Panc1 (cell line): ENCODE data around the gene SYTL3. TPM values are rescaled to one million over a fixed set of nuclear protein-coding genes. Genes with fewer than 3 reads are reported as not detected.

Experiments
- ATAC-seq: fragments of 200-7000 bp; cut with Tn5 transposase; 2 replicates; pipeline ENCODE4 v1.9.1; 2020; ENCODE audit warnings: mild to moderate bottlenecking, moderate library complexity
- BruUV-seq: library from RNA; stranded (reverse); fragments of 400-500 nt; replicated peaks from 2 replicates; lab custom pipeline; 2021; lab: Mats Ljungman, UMichigan
- CTCF ChIA-PET: fragments of 300-600 bp; sonication (Branson Sonifier 250); formaldehyde crosslinking; loops from one replicate; lab custom pipeline; 2022; ENCODE audit warnings: antibody characterized with exemption; lab: Charles Lee
- POLR2A ChIA-PET: fragments of 300-600 bp; sonication (Branson Sonifier 250); formaldehyde crosslinking; loops from one replicate; lab custom pipeline; 2022; ENCODE audit warnings: antibody characterized with exemption; lab: Charles Lee
- DNase-seq: peaks from one replicate; pipeline ENCODE4 v3.0.0-alpha.2; 2010; ENCODE audit warnings: low read depth, low spot score
- H3K27ac ChIP-seq: 2 replicates; pipeline ENCODE4 v1.5.1; 2011; ENCODE audit warnings: mild to moderate bottlenecking, low read length, inconsistent platforms
- H3K27me3 ChIP-seq: fragments of 200-500 bp; sonication (Bioruptor generic); 2 replicates; pipeline ENCODE4 v1.6.0; 2014; ENCODE audit warnings: low read length, inconsistent platforms; ENCODE audit not compliant: control insufficient read depth, insufficient read depth
- H3K36me3 ChIP-seq: fragments of 200-500 bp; sonication (Bioruptor generic); 2 replicates; pipeline ENCODE4 v1.5.1; 2014; ENCODE audit warnings: inconsistent platforms, mild to moderate bottlenecking, low read length, moderate library complexity; ENCODE audit not compliant: control insufficient read depth, insufficient read depth
- H3K4me1 ChIP-seq: 2 replicates; pipeline ENCODE4 v1.5.1; 2011; ENCODE audit warnings: inconsistent platforms, mild to moderate bottlenecking, low read length, moderate library complexity; ENCODE audit not compliant: control insufficient read depth, insufficient read depth
- H3K4me3 ChIP-seq, 2 experiments: 2 replicates each; pipeline ENCODE4 v1.5.1; 2011 to 2012; ENCODE audit warnings: low read depth in 2 of 2, low read length in 2 of 2, mild to moderate bottlenecking in 2 of 2, inconsistent platforms in 1 of 2, moderate library complexity in 1 of 2
- H3K9me3 ChIP-seq: fragments of 200-500 bp; sonication (Bioruptor generic); 2 replicates; pipeline ENCODE4 v1.5.1; 2014; ENCODE audit warnings: low read depth, mild to moderate bottlenecking, inconsistent platforms, low read length, moderate library complexity; ENCODE audit not compliant: control insufficient read depth, insufficient read depth
- CTCF ChIP-seq: fragments of 450-650 bp; IDR thresholded peaks from 2 replicates; pipeline ENCODE4 v1.5.1; 2017; ENCODE audit warnings: mild to moderate bottlenecking
- POLR2AphosphoS5 ChIP-seq: IDR thresholded peaks from 2 replicates; pipeline ENCODE4 v1.6.1; 2012; ENCODE audit warnings: mild to moderate bottlenecking, low read depth, low read length, moderate library complexity
- REST ChIP-seq, 2 experiments: IDR thresholded peaks; 2 replicates each; pipeline ENCODE4 v1.6.1; 2011 to 2012; ENCODE audit warnings: low read depth in 2 of 2, control low read depth in 1 of 2, low read length in 1 of 2, mild to moderate bottlenecking in 1 of 2, moderate library complexity in 1 of 2; ENCODE audit not compliant: insufficient read depth in 1 of 2
- SIN3A ChIP-seq: IDR thresholded peaks from 2 replicates; pipeline ENCODE4 v1.6.1; 2012; ENCODE audit warnings: low read depth, mild to moderate bottlenecking, low read length, moderate library complexity, borderline replicate concordance; ENCODE audit not compliant: insufficient read depth
- TCF7L2 ChIP-seq: IDR thresholded peaks from 2 replicates; pipeline ENCODE4 v1.6.1; 2011; ENCODE audit warnings: mild to moderate bottlenecking, low read depth, low read length, inconsistent platforms
- in situ Hi-C: cut with HindIII; loops from 2 replicates; pipeline ENCODE4 v1.10.0; 2016; ENCODE audit warnings: low sequenced_read_pairs, low pct_unique_long_range_greater_than_20kb
- intact Hi-C: fragments of 100-400 bp; cut with micrococcal nuclease; formaldehyde crosslinking; loops from one replicate; pipeline ENCODE4 v1.10.0; 2022; ENCODE audit not compliant: unreplicated experiment
- total RNA-seq: library from RNA; stranded (reverse); gene quantifications from one replicate; pipeline ENCODE4 v1.2.1, GENCODE V29; 2021; ENCODE audit not compliant: unreplicated experiment

The SYTL3 gene
- total RNA-seq, 1 experiment from 2014 or later = 1.4 TPM

GRCh38 chr6:158684745-158685324 is 35.0 kb downstream of the SYTL3 start:
- BruUV-seq = no TSS peak
- Histone ChIP-seq H3K4me1 (no peaks in the 10 kb centered on the region), H3K9me3 (no peaks in the 10 kb centered on the region), H3K4me3 (no peak overlapping the region), H3K27me3 (no peaks in the 10 kb centered on the region), H3K36me3 (no peaks in the 10 kb centered on the region), H3K27ac (no peak overlapping the region)
- TF ChIP-seq SIN3A (no peak), POLR2AphosphoS5 (no peak), CTCF (no peak), REST (IDR thresholded peaks at IDR 0.05; ENCODE audit: insufficient read depth in 1 of 2, low read depth in 2 of 2, low read length in 1 of 2) (no peak), TCF7L2 (no peak)
- ATAC-seq (no peak), DNase-seq (no peak)
- ChIA-PET CTCF (interaction anchor here (0.6 kb wide), 1 partner anchor 464 kb away, joined by 3 read pairs; no protein-coding TSS in a partner anchor), POLR2A (interaction anchor here (0.6 kb wide), 1 partner anchor 10 kb away, joined by 12 read pairs; no protein-coding TSS in a partner anchor)
- in situ Hi-C loops = no loop called here
- intact Hi-C loops = no loop called here

GRCh38 chr6:158686311-158686710 is 36.5 kb downstream of the SYTL3 start:
- no peak for DNase-seq
- no peaks in the 10 kb centered on the region for H3K27me3 ChIP-seq
- ChIA-PET CTCF (no interaction called here), POLR2A (no interaction called here)
- no peaks in the 10 kb centered on the region for H3K4me1 ChIP-seq
- H3K27ac ChIP-seq = no peak overlapping the region
- BruUV-seq = no TSS peak
- no peaks in the 10 kb centered on the region for H3K9me3 ChIP-seq
- intact Hi-C loops = no loop called here
- no peak for TF ChIP-seq REST (IDR thresholded peaks at IDR 0.05; ENCODE audit: insufficient read depth in 1 of 2, low read depth in 2 of 2, low read length in 1 of 2)
- TF ChIP-seq POLR2AphosphoS5 = no peak
- TF ChIP-seq TCF7L2 = no peak
- no peak for TF ChIP-seq CTCF
- no peak for TF ChIP-seq SIN3A
- in situ Hi-C loops = no loop called here
- H3K36me3 ChIP-seq = no peaks in the 10 kb centered on the region
- no peak for ATAC-seq
- no peak overlapping the region for H3K4me3 ChIP-seq
